ENCODE results near the gene TRAIP.
"Not testable (repeated sequence)": the region's sequence is repeated elsewhere in the genome, so short reads cannot be mapped to it uniquely, and the experiment has no call there.

The TRAIP gene

DNA sequence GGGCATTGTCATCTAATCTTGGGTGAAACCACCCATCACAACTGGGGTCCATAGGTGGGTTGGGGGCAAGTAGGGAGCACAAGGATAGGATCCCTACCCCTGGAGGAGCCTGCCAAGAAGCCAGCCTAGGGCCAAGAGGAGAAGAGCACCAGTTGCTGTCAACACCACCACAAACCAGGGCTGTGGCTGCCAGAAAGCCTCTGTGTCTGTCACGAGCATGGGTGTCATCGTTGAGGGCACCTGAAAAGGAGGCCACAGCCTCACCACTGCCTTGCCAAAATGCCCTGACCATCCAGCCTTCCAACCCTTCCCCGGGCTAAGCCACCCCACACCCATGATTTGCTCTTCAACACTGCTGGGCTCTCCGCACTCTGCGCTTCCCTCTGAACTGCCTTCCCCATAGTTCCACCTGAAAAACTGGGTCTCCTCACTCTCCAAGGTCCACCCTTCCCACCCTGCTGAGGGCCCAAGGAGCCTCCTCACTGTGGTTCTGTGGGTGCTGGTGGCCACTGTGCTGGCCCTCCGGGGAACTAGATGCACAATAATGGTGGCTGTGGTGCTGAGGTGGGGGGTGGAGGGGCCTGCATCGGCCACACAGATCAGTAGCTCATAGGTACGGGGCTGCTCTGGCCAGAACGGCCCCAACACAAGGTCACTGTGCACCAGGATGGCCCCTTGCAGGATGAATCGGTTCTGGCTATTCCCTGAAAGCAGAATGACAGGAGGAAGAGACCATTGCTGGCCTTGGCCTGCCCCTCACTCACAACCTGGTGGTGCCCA is 63.8 kb downstream of the TRAIP start:
- no peak for DNase-seq (ENCODE audit: low read depth in 2 of 2)

GRCh38 chr3:49791571-49791970 is 64.8 kb downstream of the TRAIP start:
- DNase-seq (ENCODE audit: low read depth in 2 of 2), result no peak

DNA sequence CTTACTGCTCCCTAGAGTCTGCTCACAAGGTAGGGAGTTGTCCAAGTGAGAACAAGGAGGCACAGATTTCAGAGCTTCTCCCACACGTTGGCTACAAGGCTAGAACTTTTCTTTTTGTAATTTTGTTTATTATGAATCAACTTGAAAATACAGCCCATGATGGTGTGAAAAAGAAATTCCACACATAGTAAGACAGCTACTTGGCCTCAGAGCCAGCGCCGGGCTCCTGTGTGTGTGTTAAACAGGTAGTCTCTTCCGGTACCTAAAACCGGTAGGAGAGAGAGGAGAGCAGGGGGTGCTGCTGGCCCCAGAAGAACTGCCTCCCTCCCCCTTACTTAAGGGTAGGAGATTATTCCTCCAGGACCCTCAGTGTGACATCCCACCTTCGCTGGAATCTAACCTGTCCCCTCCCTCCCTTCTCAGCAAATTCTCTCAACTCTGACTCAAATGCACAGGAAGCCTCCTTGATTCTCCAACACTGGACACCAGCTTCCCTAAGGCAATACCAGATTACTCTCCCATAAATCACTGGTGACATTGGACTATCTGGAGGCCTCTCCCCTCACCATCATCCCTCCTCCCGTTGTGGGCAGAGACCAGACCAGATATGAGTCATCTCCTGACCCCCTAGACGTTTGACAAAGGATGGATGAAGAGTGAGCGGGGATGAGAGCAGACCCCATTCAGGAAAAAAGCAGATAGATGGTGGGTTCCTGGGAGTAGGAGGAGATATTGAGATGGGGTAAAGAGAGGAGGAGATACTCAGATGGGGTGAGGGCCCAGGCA is 65.5 kb downstream of the TRAIP start:
- no peak for DNase-seq (ENCODE audit: low read depth in 2 of 2)

GRCh38 chr3:49788056-49788455 is 68.3 kb downstream of the TRAIP start:
- no peak for DNase-seq (ENCODE audit: low read depth in 2 of 2)

- DNase-seq (ENCODE audit: low read depth in 2 of 2), result no peak
These were observed 68.8 kb downstream of the TRAIP start for GRCh38 chr3:49787536-49787935.

- no peak for DNase-seq (ENCODE audit: low read depth in 2 of 2)
These were observed 69.2 kb downstream of the TRAIP start for GRCh38 chr3:49787182-49787464.

DNA sequence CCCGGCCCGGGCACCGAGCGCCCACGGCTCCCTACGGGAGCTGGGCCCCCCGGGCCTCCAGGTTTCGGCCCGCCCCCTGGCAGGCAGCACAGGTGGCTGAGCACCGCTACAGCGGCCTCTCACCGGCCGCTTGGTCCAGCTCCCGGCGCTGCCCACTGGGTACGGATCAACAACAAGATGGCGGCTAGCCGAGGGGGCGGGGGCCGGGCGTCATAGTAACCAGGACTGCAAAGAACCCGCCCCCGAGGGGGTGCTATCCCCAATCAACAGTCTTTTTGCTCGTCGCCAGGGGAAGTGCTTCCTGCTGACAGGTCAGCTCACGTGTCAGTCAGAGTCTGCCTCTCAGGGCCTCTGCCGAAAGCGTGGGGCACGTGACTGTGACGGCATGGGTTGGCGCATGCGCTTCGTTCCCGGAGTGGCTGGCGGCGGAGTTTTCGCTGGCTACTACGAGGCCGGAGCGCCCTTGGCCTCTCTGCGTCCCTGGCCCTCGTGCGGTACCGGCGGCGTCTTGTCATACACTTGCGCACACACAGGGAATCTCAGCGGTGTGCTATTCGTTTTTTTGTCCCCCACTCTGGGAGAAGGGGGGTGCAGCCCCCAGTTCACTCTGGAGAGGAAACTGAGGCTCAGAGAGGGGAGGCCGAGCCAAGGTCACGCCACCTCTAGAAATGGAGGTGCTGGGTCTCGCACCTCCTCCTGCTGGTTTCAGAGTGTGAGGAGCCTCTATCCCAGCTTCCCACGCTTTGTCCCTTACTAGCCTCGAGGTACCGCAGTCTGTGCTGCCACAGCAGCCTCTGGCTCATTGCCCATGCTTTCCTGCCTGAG is 69.8 kb downstream of the TRAIP start, which contains the start of gene IP6K1:
Gene IP6K1 (minus strand): TSS at position 186 of the 825 bp plus-strand sequence. CDS start 38,502 bp downstream, outside the sequence.
- peak; percentile 99 to 100 for DNase-seq (ENCODE audit: low read depth in 2 of 2)

GRCh38 chr3:49785565-49786356 is 70.6 kb downstream of the TRAIP start:
- peak in 1 of 2 donors; percentile 23 for DNase-seq (ENCODE audit: low read depth in 2 of 2)

- not testable (repeated sequence) for DNase-seq (ENCODE audit: low read depth in 2 of 2)
These were observed 74.1 kb downstream of the TRAIP start for GRCh38 chr3:49782277-49782676.

GRCh38 chr3:49781415-49782199 is 74.8 kb downstream of the TRAIP start:
- no peak for DNase-seq (ENCODE audit: low read depth in 2 of 2)

DNA sequence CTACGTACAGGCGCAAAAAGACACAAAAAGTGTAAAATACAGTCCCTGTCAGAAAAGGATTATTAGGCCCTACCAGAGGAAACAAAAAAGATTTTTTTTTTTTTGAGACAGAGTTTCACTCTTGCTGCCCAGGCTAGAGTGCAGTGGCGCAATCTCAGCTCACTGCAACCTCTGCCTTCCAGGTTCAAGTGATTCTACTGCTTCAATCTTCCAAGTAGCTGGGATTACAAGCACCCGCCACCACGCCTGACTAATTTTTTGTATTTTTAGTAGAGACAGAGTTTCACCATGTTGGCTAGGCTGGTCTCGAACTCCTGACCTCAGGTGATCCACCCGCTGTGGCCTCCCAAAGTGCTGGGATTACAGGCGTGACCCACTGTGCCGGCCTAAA is 75.4 kb downstream of the TRAIP start:
- not testable (repeated sequence) for DNase-seq (ENCODE audit: low read depth in 2 of 2)

DNA sequence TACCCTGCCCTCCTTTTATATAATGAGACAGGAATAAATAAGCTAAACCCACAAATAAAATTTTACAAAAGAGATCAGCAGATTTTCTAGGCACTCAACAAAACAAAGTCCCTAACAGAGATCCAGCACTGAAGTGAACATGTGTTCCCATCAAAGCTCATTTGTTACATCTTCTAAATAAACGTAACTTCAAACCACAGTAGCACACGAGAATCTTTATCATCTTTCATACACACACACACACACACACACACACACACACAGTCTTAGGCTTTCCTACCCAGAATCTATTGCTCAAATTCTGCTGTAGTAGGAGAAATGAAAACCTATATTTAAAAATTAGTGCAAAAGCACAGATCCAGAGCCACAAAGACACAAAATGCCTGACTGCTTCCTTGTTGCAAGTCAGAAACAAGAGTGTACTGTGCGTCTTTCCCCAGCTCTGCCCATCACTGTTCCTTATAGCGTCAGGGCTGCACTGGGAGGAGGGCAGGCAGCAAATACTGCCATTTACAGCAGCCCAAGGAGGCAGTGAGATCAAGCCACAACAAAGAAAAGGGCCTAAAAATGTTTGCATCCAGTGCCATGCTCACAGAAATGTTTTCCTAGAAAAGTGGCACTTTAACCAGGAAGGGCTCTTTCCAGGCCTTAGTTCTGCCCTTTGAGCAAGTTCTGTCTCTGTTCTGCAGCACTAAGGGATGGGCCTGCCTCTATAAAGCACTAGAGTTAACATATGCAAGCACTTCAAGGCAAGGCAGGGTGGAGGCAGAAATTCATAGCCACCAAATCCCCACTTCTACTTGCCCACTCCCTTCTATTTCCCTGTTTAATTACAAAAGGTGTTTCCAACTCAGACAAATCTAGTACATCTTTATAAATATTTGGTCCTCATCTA is 76.0 kb downstream of the TRAIP start:
- no peak for DNase-seq (ENCODE audit: low read depth in 2 of 2)

DNA sequence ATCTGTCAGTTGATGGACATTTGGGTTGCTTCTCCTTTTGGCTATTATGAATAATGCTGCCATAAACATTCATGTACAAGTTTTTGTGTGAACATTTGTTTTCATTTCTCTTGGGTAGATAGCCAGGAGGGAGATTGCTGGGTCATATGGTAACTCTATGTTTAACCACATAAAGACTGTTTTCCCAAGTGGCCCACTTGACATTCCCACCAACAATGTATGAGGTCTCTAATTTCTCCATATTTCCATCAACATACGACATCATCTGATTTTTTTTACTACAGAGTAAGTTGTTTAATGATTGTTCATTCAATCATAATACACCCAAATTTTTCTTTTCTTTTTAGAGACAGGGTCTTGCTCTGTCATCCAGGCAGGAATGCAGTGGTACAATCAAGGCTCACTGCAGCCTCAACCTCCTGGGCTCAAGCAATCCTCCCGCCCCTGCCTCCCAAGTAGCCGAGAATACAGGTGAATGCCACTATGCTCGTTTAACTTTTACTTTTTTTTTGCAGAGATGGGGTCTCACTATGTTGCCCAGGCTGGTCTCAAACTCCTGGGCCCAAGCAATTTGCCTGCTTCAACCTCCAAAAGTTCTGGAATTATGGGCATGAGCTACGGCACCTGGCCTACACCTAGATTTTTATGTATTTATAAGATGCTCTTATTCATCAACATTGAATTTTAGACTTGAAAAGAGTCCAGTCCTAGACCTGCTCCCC is 76.8 kb downstream of the TRAIP start:
- no peak for DNase-seq (ENCODE audit: low read depth in 2 of 2)

Data from stimulated activated CD4-positive, alpha-beta T cell treated with anti-CD3 and anti-CD28 coated beads, Interleukin-4, amount 100 ng/mL, for 48 hours (primary cell).